LNCaP clone FGC (cell line): Measurements from ENCODE around the gene SFT2D3.

Source experiments
- DNase-seq: peaks from one replicate; pipeline ENCODE4 v3.0.0-alpha.2; 2011; ENCODE audit warnings: low read depth
- H3K4me3 ChIP-seq: 2 replicates; pipeline ENCODE4 v1.5.1; 2011; ENCODE audit warnings: mild to moderate bottlenecking, low read depth, low read length, control low read depth
- CTCF ChIP-seq: IDR thresholded peaks from 2 replicates; pipeline ENCODE4 v1.5.1; 2012; ENCODE audit warnings: mild to moderate bottlenecking; ENCODE audit not compliant: control insufficient read depth, insufficient read depth; ENCODE audit errors: extremely low read depth

Gene SFT2D3

GRCh38 chr2:127672341-127673224 lies 28.7 kb upstream of the SFT2D3 start:
- TF ChIP-seq CTCF, result no peak
- no peak overlapping the region for H3K4me3 ChIP-seq
- DNase-seq, result no peak

GRCh38 chr2:127673291-127674069 lies 27.8 kb upstream of the SFT2D3 start:
- no peak overlapping the region for H3K4me3 ChIP-seq

GRCh38 chr2:127674241-127675209 lies 26.8 kb upstream of the SFT2D3 start:
- TF ChIP-seq CTCF, result no peak
- DNase-seq, result no peak
- no peak overlapping the region for H3K4me3 ChIP-seq

More at GRCh38 chr2:127673291-127674069, 27.8 kb upstream of the SFT2D3 start:
- TF ChIP-seq CTCF, result no peak
- DNase-seq, result no peak

- peak within 1 kb of the TSS; percentile 25 for H3K4me3 ChIP-seq
- DNase-seq, result no peak
- TF ChIP-seq CTCF, result peak; percentile 19; the same call in 1 of the 2 replicates
These were observed 25.7 kb upstream of the SFT2D3 start, which contains the start of gene LIMS2 for GRCh38 chr2:127675331-127676261. LIMS2 (minus strand) TSS chr2:127675530; CDS start chr2:127675024, 506 bp downstream.

GRCh38 chr2:127676906-127677305 lies 24.4 kb upstream of the SFT2D3 start:
- no peak for DNase-seq
- no peak overlapping the region for H3K4me3 ChIP-seq
- TF ChIP-seq CTCF, result no peak
